ENCODE data around the gene MEIS1.

DNA sequence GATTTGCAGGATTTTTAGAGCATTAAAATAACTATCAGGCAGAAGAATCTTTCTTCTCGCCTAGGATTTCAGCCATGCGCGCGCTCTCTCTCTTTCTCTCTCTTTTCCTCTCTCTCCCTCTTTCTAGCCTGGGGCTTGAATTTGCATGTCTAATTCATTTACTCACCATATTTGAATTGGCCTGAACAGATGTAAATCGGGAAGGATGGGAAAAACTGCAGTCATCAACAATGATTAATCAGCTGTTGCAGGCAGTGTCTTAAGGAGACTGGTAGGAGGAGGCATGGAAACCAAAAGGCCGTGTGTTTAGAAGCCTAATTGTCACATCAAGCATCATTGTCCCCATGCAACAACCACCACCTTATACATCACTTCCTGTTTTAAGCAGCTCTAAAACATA is 137.0 kb downstream of the MEIS1 start:
- TF ChIP-seq, protein P1, sequence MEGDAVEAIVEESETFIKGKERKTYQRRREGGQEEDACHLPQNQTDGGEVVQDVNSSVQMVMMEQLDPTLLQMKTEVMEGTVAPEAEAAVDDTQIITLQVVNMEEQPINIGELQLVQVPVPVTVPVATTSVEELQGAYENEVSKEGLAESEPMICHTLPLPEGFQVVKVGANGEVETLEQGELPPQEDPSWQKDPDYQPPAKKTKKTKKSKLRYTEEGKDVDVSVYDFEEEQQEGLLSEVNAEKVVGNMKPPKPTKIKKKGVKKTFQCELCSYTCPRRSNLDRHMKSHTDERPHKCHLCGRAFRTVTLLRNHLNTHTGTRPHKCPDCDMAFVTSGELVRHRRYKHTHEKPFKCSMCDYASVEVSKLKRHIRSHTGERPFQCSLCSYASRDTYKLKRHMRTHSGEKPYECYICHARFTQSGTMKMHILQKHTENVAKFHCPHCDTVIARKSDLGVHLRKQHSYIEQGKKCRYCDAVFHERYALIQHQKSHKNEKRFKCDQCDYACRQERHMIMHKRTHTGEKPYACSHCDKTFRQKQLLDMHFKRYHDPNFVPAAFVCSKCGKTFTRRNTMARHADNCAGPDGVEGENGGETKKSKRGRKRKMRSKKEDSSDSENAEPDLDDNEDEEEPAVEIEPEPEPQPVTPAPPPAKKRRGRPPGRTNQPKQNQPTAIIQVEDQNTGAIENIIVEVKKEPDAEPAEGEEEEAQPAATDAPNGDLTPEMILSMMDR (IDR thresholded peaks at IDR 0.05), result no peak
- TF ChIP-seq POLR2A (IDR thresholded peaks at IDR 0.05) (no peak), POLR2AphosphoS5 (IDR thresholded peaks at IDR 0.05) (no peak)
